Globus pallidus (tissue), 1 donor: ENCODE results near the gene PELI2.

ENCODE experiments used
- DNase-seq: peaks from one replicate; pipeline ENCODE4 v3.0.0-alpha.2; 2015; ENCODE audit warnings: low spot score

PELI2 gene

DNA sequence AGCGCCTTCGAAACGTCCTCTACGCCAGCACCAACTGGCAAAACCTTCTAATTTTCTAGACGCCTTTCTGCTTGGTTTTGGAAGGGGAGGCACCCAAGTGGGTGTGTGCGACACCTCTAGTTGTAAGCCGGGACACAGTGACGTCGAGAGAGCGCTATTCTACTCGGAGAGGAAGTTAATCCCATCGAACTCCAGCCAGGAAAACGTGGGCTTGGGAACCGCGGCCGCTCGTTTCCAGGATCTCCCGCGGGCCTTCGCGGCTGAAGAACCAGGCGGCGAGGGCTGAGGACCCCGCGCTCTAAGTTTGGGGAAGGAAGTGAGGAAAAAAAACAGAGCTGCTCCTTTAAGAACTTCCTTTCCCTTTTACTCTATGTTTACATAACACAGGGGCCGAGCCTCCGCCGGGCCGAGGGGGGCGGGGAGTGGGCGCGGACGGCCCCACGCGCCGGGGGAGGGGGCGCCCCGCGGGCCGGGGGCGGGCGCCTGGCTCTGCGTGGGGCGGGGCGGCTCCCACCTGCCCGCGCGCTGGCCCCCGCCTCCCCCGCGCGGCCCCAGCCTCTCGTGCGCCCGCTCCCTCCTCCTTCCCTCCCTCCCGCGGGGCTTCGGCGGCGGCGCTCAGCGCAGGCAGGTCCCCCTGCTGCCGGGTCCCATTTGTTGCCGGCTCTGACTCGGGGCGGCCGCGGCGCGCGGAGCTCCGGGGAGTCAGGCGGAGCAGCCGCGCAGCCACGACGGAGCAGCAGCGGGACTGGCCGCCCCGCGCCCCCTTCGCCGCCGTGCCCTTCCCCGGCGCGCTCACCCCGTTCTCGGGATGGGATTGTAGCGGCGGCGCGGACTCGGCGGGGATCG is at the start of gene PELI2:
TSS of gene PELI2 (plus strand) at position 647 of the 846 bp plus-strand sequence. CDS start 250 bp downstream, outside the sequence.
- peak; percentile 85 for DNase-seq

DNA sequence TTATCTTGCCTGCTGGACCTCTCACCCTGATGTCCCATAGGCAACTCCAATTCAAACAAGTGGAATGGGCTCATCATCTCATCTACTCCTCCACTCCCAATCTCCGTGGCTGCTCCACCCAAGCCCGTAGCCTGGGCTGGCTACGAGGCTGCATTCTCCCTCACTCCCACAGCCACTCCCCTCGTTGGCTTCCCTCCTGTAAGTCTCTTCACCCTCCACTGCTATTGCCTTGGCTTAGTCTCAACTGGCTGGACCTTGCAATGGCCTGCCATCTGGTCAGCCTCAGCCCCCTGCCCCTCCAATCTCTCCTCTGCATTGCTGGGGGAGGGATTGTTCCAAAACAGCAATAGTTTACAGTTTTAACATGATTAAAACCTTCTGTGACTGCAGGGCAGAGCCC is 44.4 kb upstream of the PELI2 start:
- no peak for DNase-seq

DNA sequence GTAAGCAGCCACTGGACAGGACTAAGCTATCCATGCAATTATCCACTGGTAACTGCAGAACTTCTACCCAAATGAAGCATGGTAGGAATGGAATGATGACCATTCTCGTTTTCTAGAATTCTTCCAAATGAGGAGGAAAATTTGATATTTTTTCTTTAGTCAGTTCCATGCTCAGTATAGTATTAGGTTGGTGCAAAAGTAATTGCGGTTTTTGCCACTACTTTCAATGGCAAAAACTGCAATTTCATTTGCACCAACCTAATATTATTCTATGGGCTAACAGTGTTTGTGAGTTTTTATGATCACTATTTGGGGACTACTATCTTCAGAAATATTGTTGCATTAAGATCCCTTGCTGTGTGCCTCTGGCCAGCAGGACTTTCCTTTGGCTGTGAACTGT is 42.9 kb upstream of the PELI2 start:
- no peak for DNase-seq

GRCh38 chr14:56081139-56081538 is 37.1 kb upstream of the PELI2 start:
- no peak for DNase-seq

DNA sequence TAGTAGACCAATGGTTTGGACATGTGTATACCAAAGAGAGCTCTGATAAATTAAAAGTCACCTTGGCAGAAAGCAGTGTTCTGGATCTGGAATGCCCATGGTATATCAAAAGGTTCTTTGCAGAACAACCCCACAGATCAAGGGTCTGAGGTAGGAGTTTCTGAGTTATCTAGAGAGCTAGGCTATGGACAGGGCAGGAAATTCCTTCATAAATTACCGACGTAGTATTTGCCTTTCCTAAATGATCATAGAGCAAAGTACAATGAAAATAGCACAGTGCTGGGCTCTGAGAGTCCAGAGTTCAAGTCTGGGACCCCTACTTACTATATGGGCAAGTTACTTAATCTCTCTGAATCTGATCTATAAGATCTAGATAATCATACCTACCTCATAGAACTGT is 35.3 kb upstream of the PELI2 start:
- DNase-seq, result no peak

DNA sequence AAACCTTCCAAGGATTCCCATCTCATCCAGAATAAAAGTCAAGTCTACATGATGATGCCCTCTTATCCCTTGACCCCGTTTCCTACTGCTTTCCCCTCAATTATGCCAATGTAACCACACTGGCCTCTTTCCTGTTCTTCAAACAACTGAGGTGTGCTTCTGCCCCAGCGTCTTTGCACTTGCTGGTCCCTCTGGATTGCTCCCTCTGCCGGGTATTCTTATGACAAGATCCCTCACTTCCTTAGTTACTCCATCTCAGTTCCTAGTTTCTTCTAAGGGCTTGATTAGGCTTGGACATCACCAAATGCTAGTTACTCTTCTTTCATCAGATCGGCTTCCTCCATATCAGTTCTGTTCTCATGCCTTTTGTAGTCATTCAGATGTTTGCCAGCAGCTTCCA is 32.7 kb upstream of the PELI2 start:
- DNase-seq, result no peak

DNA sequence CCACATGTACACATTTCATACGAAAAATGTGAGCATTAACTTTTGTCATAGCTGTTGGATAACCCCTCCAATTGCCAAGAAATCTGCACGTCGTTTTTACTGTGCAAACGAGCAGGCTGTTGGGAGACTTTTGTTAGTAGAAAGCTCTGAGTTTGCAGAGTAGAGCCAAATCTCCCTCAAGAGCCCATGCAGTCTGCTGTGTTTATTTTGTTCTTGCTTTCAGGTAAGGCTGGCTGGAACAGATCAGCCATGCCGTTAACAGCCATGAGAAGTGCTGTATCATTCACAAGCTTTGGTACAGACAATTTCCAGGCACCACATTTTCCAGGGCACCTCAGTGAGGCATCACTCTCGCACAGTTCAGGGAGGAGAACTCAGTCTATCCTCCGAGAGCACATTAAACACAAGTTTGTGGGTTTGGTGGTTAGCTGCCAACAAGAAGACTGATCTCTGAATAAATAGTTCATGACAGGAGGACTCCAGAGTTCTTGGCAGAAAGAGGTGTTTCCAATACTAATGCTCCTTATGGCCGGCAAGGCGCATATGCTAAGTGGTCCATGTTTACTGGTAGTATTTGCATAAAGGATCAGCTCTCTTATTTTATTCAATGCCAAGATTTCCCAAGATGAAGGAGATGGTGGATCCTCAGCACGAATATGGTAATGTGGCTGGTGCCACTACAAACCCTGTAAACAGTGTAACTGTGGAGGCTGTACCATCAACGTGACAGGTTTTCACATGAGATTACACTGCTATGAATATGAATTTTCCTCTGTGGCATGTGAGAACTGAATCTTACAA is 30.3 kb upstream of the PELI2 start:
- DNase-seq, result no peak

GRCh38 chr14:56088941-56089340 is 29.3 kb upstream of the PELI2 start:
- DNase-seq, result no peak

- no peak for DNase-seq
Observed at GRCh38 chr14:56092763-56093162, 25.4 kb upstream of the PELI2 start.

GRCh38 chr14:56094076-56094475 is 24.1 kb upstream of the PELI2 start:
- DNase-seq, result no peak

GRCh38 chr14:56098021-56098420 is 20.2 kb upstream of the PELI2 start:
- DNase-seq, result no peak

GRCh38 chr14:56099081-56099797 is 19.0 kb upstream of the PELI2 start:
- no peak for DNase-seq

- no peak for DNase-seq
Observed at GRCh38 chr14:56100556-56100955, 17.7 kb upstream of the PELI2 start.

- DNase-seq, result no peak
Observed at GRCh38 chr14:56102941-56103340, 15.3 kb upstream of the PELI2 start.

GRCh38 chr14:56107615-56108014 is 10.6 kb upstream of the PELI2 start:
- no peak for DNase-seq

DNA sequence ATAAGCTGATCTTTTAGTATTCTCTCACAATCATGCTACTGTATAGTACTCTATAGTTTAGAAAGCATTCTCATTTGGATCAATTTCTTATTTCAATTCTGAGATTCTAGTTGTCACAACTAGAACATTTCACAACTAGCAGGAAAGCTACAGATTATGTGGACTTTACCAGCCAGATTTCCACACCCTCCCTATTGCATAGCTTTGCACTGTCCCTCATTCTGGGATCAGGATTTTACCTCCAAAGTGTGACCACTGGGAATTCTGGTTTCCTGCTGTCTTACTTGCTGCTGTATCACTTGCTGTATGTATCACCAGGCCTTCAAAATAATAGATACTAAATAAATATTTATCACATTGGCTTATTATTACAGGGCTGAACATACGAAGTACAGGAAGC is 10.2 kb upstream of the PELI2 start:
- DNase-seq, result no peak

- no peak for DNase-seq
Observed at GRCh38 chr14:56112781-56113180, 5.4 kb upstream of the PELI2 start.

DNA sequence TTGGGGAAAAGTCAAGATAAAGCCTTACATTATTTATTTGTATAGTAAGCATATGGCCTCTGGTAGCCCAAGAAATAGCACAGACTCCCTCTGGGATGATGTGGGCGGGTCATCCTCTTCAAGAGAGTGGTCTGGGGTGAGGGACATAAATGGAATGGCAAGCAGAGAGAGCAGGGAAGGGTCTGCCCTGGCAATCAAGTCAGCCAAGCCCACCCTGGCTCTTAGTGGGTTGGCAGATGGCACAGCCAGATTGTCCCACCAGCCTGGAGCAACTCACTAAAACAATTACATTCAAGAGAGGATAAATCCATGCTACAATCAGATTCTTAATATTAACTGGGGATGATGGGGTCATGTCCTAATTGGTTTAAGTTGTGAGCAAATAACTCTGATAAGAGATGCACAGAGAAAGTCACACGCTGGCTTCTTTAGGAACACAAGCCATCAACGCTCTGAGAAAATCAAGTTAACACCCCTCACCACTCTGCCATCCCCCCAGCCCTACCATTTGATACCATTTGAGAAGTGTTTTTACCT is 2.8 kb upstream of the PELI2 start:
- DNase-seq, result no peak

- no peak for DNase-seq
Observed at GRCh38 chr14:56115976-56116893, 2.0 kb upstream of the PELI2 start.

DNA sequence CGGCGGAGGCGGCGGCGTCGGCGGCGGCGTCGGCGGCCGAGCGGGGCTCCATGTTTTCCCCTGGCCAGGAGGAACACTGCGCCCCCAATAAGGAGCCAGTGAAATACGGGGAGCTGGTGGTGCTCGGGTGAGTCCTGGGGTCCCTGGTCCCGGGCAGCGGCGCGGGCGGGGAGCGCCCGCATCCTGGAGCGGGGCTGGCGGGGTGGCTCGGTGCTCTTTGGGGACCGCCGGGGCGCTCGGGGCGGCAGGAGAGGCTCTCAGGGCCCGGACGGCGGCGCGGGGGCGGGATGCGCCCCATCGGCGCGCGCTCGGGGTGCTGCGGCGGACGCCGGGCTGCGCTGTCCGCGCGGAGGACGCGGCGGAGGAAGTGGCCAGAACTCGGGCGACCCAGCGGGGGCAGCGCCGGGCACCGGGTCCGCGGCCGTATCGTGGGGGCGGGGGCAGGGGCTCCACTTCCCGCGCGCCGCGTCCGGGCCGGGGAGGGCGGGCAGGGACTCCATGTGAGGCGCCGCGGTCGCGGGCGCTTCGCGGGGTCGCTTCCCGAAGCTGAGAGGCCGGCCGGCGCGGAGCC is 485 bp downstream of the PELI2 start:
- DNase-seq, result peak; percentile 36
